K562 (cell line): Measurements from ENCODE around the gene PI4KA.
"Not testable (repeated sequence)": the region's sequence is repeated elsewhere in the genome, so short reads cannot be mapped to it uniquely, and the experiment has no call there.

Experiments used
- CREM ChIP-seq: IDR thresholded peaks from 2 replicates; pipeline ENCODE4 v1.6.1; 2014; ENCODE audit warnings: antibody characterized with exemption, low read depth
- HDAC2 ChIP-seq: fragments of 450-650 bp; IDR thresholded peaks from 2 replicates; pipeline ENCODE4 v1.6.1; 2016; ENCODE audit warnings: mild to moderate bottlenecking
- MAFK ChIP-seq: IDR thresholded peaks from 2 replicates; pipeline ENCODE4 v1.6.1; 2011; ENCODE audit warnings: low read length, improper control_type of control experiment
- MECOM ChIP-seq: fragments of 250-450 bp; sonication (Bioruptor Pico); IDR thresholded peaks from 2 replicates; pipeline ENCODE4 v1.8.0; 2022; ENCODE audit warnings: inconsistent platforms
- MEIS2 ChIP-seq: fragments of 450-650 bp; IDR thresholded peaks from 2 replicates; pipeline ENCODE4 v1.6.1; 2014; ENCODE audit warnings: mild to moderate bottlenecking; ENCODE audit not compliant: partially characterized antibody
- POLR2A ChIP-seq: fragments of 450-650 bp; conservative IDR thresholded peaks from 2 replicates; pipeline ENCODE4 v1.6.1; 2016
- RBBP5 ChIP-seq: fragments of 200-600 bp; sonication (generic); IDR thresholded peaks from 2 replicates; pipeline ENCODE4 v1.6.1; 2012; ENCODE audit warnings: borderline replicate concordance, mild to moderate bottlenecking, low read length, control low read depth, inconsistent platforms; ENCODE audit not compliant: insufficient read depth, poor library complexity, severe bottlenecking
- SAP30 ChIP-seq: fragments of 200-600 bp; sonication (generic); IDR thresholded peaks from 2 replicates; pipeline ENCODE4 v1.6.1; 2012; ENCODE audit warnings: borderline replicate concordance, low read depth, mild to moderate bottlenecking, moderate library complexity, low read length, control low read depth, inconsistent platforms; ENCODE audit not compliant: insufficient read depth, poor library complexity, severe bottlenecking
- TBP ChIP-seq: optimal IDR thresholded peaks from 2 replicates; pipeline ENCODE3; 2011; ENCODE audit warnings: low read depth, low read length, improper control_type of control experiment
- ZFP30 ChIP-seq: fragments of 250-450 bp; sonication (Bioruptor Pico); IDR thresholded peaks from 2 replicates; pipeline ENCODE4 v1.8.0; 2022; ENCODE audit warnings: moderate library complexity, mild to moderate bottlenecking, inconsistent platforms, borderline replicate concordance
- ZNF184 ChIP-seq: sonication (generic); formaldehyde crosslinking; IDR thresholded peaks from 2 replicates; pipeline ENCODE4 v1.5.0; 2020; ENCODE audit warnings: missing genetic modification reagents
- TF ChIP-seq, protein P1 (sequence below): sonication (generic); formaldehyde crosslinking; IDR thresholded peaks from 2 replicates; pipeline ENCODE4 v1.8.0; 2022; ENCODE audit warnings: mild to moderate bottlenecking, missing genetic modification reagents
- TF ChIP-seq, protein P2 (sequence below), 3 experiments: IDR thresholded peaks in 2 of 3; conservative IDR thresholded peaks in 1 of 3; 2 replicates each; pipeline ENCODE4 v1.5.1; 2011 to 2012; ENCODE audit warnings: low read length in 3 of 3, mild to moderate bottlenecking in 3 of 3, control low read depth in 2 of 3, improper control_type of control experiment in 1 of 3, inconsistent platforms in 1 of 3, low read depth in 1 of 3, mixed read lengths in 1 of 3, moderate library complexity in 1 of 3; ENCODE audit not compliant: insufficient read depth in 2 of 3

DNA sequence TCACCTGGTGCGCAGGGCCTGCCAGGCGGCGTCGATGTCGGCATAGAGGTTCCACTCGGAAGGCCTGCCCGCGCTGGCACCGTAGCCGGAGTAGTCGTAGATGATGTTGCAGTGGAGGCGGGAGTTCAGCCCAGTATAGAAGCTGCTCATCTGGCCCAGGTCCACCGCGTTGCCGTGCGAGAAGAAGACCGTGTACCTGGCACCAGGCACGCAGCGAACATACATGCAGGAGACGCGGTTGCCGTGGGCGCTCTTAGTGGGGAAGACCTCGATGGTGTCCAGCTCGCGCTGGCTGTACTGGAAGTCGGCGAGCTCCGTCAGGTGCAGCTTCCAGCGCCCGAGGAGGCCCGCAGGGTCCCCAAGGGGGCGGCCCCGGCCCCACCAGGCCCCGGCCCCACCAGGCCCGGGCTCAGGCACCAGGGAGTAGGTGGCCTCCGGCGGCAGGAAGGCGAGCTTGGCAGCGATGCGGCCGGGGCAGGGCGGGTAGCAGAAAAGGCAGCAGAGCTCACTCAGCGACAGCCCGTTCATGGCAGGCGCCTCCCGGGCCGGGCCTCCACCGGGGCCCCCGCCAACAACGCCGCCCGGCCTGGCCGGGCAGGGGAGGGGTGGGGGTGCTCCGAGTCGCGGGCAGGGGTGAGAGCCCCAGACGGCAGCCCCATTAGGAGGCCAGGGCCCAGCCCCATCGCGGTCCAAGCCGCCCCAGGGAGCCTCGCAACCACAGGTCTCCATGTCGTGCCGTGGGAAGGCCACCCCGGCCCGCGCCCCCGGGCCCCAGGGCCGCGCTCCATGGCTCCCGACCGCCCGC is 188.0 kb downstream of the PI4KA start:
- TF ChIP-seq RBBP5; MEIS2; POLR2A; MECOM (CRISPR knock-in tag); TBP; ZFP30 (CRISPR knock-in tag); HDAC2; SAP30; MAFK; CREM: not testable (repeated sequence)
- TF ChIP-seq, protein P1, sequence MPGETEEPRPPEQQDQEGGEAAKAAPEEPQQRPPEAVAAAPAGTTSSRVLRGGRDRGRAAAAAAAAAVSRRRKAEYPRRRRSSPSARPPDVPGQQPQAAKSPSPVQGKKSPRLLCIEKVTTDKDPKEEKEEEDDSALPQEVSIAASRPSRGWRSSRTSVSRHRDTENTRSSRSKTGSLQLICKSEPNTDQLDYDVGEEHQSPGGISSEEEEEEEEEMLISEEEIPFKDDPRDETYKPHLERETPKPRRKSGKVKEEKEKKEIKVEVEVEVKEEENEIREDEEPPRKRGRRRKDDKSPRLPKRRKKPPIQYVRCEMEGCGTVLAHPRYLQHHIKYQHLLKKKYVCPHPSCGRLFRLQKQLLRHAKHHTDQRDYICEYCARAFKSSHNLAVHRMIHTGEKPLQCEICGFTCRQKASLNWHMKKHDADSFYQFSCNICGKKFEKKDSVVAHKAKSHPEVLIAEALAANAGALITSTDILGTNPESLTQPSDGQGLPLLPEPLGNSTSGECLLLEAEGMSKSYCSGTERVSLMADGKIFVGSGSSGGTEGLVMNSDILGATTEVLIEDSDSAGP (CRISPR knock-in tag): not testable (repeated sequence)
- TF ChIP-seq, protein P2, sequence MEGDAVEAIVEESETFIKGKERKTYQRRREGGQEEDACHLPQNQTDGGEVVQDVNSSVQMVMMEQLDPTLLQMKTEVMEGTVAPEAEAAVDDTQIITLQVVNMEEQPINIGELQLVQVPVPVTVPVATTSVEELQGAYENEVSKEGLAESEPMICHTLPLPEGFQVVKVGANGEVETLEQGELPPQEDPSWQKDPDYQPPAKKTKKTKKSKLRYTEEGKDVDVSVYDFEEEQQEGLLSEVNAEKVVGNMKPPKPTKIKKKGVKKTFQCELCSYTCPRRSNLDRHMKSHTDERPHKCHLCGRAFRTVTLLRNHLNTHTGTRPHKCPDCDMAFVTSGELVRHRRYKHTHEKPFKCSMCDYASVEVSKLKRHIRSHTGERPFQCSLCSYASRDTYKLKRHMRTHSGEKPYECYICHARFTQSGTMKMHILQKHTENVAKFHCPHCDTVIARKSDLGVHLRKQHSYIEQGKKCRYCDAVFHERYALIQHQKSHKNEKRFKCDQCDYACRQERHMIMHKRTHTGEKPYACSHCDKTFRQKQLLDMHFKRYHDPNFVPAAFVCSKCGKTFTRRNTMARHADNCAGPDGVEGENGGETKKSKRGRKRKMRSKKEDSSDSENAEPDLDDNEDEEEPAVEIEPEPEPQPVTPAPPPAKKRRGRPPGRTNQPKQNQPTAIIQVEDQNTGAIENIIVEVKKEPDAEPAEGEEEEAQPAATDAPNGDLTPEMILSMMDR (IDR thresholded peaks at IDR 0.05 in 2 of 3, conservative IDR thresholded peaks at IDR 0.05 in 1 of 3; ENCODE audit: insufficient read depth in 2 of 3, low read depth in 1 of 3, low read length in 3 of 3): not testable (repeated sequence)
- TF ChIP-seq ZNF184 (CRISPR knock-in tag): peak; percentile 23; the same call in 1 of the 2 replicates
